UCSD-AML1 (cell line): Measurements from ENCODE around the gene TMEM8B.

Experiments
- DNase-seq: peaks from one replicate; lab custom pipeline; 2025; ENCODE audit not compliant: unreplicated experiment; lab: John Stamatoyannopoulos, UW

The TMEM8B gene

GRCh38 chr9:35839926-35840325, 10.9 kb downstream of the TMEM8B start:
- DNase-seq = no peak

- no peak for DNase-seq
Measured at GRCh38 chr9:35840881-35841644, 12.0 kb downstream of the TMEM8B start.

GRCh38 chr9:35841645-35841900, 12.5 kb downstream of the TMEM8B start:
- no peak for DNase-seq

- DNase-seq = no peak
Measured at GRCh38 chr9:35842020-35842745, 13.2 kb downstream of the TMEM8B start.

- DNase-seq = no peak
Measured at GRCh38 chr9:35842795-35843194, 13.8 kb downstream of the TMEM8B start.

- DNase-seq = peak; percentile 24
Measured at GRCh38 chr9:35844628-35845270, 15.7 kb downstream of the TMEM8B start.

GRCh38 chr9:35845824-35846771, 17.1 kb downstream of the TMEM8B start:
- no peak for DNase-seq

- no peak for DNase-seq
Measured at GRCh38 chr9:35847792-35848572, 19.0 kb downstream of the TMEM8B start.

- DNase-seq = no peak
Measured at GRCh38 chr9:35852267-35852815, 23.3 kb downstream of the TMEM8B start.

GRCh38 chr9:35852876-35853865, 24.1 kb downstream of the TMEM8B start:
- no peak for DNase-seq

- no peak for DNase-seq
Measured at GRCh38 chr9:35854091-35854762, 25.2 kb downstream of the TMEM8B start.

- no peak for DNase-seq
Measured at GRCh38 chr9:35856206-35856605, 27.2 kb downstream of the TMEM8B start.

- no peak for DNase-seq
Measured at GRCh38 chr9:35856882-35857281, 27.9 kb downstream of the TMEM8B start.

- no peak for DNase-seq
Measured at GRCh38 chr9:35858458-35858857, 29.4 kb downstream of the TMEM8B start.

GRCh38 chr9:35859310-35859989, 30.4 kb downstream of the TMEM8B start:
- no peak for DNase-seq

- no peak for DNase-seq
Measured at GRCh38 chr9:35859990-35860339, 30.9 kb downstream of the TMEM8B start.

- no peak for DNase-seq
Measured at GRCh38 chr9:35861161-35861897, 32.3 kb downstream of the TMEM8B start.
